Neural cell (in vitro differentiated cells): ENCODE data around the gene ATG2B.

Experiments
- CTCF ChIP-seq: fragments of 450-650 bp; IDR thresholded peaks from 2 replicates; pipeline ENCODE4 v1.5.1; 2014; ENCODE audit warnings: antibody characterized with exemption, mild to moderate bottlenecking, moderate library complexity; ENCODE audit not compliant: poor library complexity, severe bottlenecking
- POLR2AphosphoS5 ChIP-seq: IDR thresholded peaks from 2 replicates; pipeline ENCODE4 v1.6.1; 2012
- SMC3 ChIP-seq: fragments of 450-650 bp; conservative IDR thresholded peaks from 2 replicates; pipeline ENCODE4 v1.6.1; 2014; ENCODE audit warnings: antibody characterized with exemption, mild to moderate bottlenecking, moderate library complexity; ENCODE audit not compliant: poor library complexity

DNA sequence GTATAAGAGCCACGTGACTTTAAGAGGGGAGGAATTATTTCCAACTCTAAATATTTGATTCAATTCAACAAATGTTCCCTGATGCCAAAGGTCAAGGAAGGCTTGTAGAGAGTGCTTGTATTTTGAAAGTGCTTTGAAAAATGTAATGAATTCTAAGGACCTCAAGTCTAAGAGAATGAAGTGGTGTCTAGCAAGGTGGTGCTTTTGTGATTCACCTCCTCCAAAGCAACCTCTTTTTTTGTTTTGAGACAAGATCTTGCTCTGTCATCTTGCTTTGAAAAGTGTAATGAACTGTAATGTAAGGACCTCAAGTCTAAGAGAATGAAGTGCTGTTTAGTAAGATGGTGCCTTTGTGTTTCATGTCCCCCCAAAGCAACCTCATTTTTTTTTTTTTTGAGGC is 42.5 kb upstream of the ATG2B start:
- TF ChIP-seq POLR2AphosphoS5 (no peak), CTCF (no peak), SMC3 (no peak)
